Thoracic aorta (tissue), 2 donors: ENCODE results near the gene CABLES1. TPM values are rescaled to one million over a fixed set of nuclear protein-coding genes. Genes with fewer than 3 reads are reported as not detected.

Experiments used
- ATAC-seq: fragments of 150-250 bp; one replicate; pipeline ENCODE4 v1.8.0; 2017; ENCODE audit warnings: low read depth; ENCODE audit not compliant: insufficient number of reproducible peaks, low FRiP score
- DNase-seq: peaks from one replicate; pipeline ENCODE4 v3.0.0-alpha.2; 2020; ENCODE audit warnings: low spot score
- H3K27ac ChIP-seq, 2 donors: fragments of 200-600 bp; sonication (generic); 1 replicate in 1 of 2; 2 replicates in 1 of 2; pipeline ENCODE4 v1.5.1; 2016; ENCODE audit warnings: mild to moderate bottlenecking in 2 of 2, moderate library complexity in 2 of 2
- H3K27me3 ChIP-seq: fragments of 200-600 bp; sonication (generic); replicated peaks from 2 replicates; pipeline ENCODE4 v1.6.0; 2016; ENCODE audit warnings: mild to moderate bottlenecking; ENCODE audit not compliant: insufficient read depth
- H3K36me3 ChIP-seq: fragments of 200-600 bp; sonication (generic); one replicate; pipeline ENCODE4 v1.5.1; 2016
- H3K4me1 ChIP-seq, 2 donors: fragments of 200-600 bp; sonication (generic); 1 replicate in 1 of 2; 2 replicates in 1 of 2; pipeline versions ENCODE4 v1.5.1 to v1.6.0; 2016; ENCODE audit warnings: low read depth in 2 of 2, mild to moderate bottlenecking in 1 of 2; ENCODE audit not compliant: control insufficient read depth in 1 of 2
- H3K4me3 ChIP-seq: fragments of 200-600 bp; sonication (generic); 2 replicates; pipeline ENCODE4 v1.5.1; 2016; ENCODE audit warnings: mild to moderate bottlenecking
- H3K9me3 ChIP-seq: fragments of 200-600 bp; sonication (generic); 2 replicates; pipeline ENCODE4 v1.5.1; 2016
- CTCF ChIP-seq: fragments of 200-600 bp; sonication (generic); IDR thresholded peaks from one replicate; pipeline ENCODE4 v1.5.1; 2019; ENCODE audit warnings: antibody characterized with exemption
- total RNA-seq, 2 donors: library from RNA; depleted of rRNA; stranded (reverse); fragments of >200 nt; gene quantifications; one replicate each; pipeline versions ENCODE4 v1.1.0 to v1.2.3, GENCODE V29; 2016

Gene CABLES1
- total RNA-seq, 2 donors from 2014 or later: 25.7 to 28.7 TPM

GRCh38 chr18:23114171-23114881, 21.0 kb upstream of the CABLES1 start:
- H3K4me1 ChIP-seq: peaks cover 7 to 18% of the 10 kb centered on the region in 2 donors
- no peak overlapping the region for H3K4me3 ChIP-seq
- H3K36me3 ChIP-seq: no peaks in the 10 kb centered on the region
- H3K27me3 ChIP-seq: no peaks in the 10 kb centered on the region
- peak overlapping the region in 1 of 2 donors; percentile 44 for H3K27ac ChIP-seq
- no peaks in the 10 kb centered on the region for H3K9me3 ChIP-seq
- no peak for TF ChIP-seq CTCF
- DNase-seq (no peak), ATAC-seq (no peak)

GRCh38 chr18:23114911-23115310, 20.4 kb upstream of the CABLES1 start:
- H3K27ac ChIP-seq: peak overlapping the region in 1 of 2 donors; percentile 44
- H3K27me3 ChIP-seq: no peaks in the 10 kb centered on the region
- DNase-seq (no peak), ATAC-seq (no peak)
- H3K4me1 ChIP-seq: peaks cover 7 to 18% of the 10 kb centered on the region in 2 donors
- TF ChIP-seq CTCF: no peak
- no peaks in the 10 kb centered on the region for H3K36me3 ChIP-seq
- no peak overlapping the region for H3K4me3 ChIP-seq
- H3K9me3 ChIP-seq: no peaks in the 10 kb centered on the region

- DNase-seq (no peak), ATAC-seq (no peak)
- H3K36me3 ChIP-seq: no peaks in the 10 kb centered on the region
- H3K27ac ChIP-seq: no peak overlapping the region
- H3K4me3 ChIP-seq: no peak overlapping the region
- no peak for TF ChIP-seq CTCF
- H3K4me1 ChIP-seq: peaks cover 7 to 18% of the 10 kb centered on the region in 2 donors
- H3K27me3 ChIP-seq: no peaks in the 10 kb centered on the region
- H3K9me3 ChIP-seq: no peaks in the 10 kb centered on the region
Measured at GRCh38 chr18:23115683-23116096, 19.6 kb upstream of the CABLES1 start.

- no peak for TF ChIP-seq CTCF
- ATAC-seq (no peak), DNase-seq (no peak)
- Histone ChIP-seq H3K36me3 (no peaks in the 10 kb centered on the region), H3K4me3 (no peak overlapping the region), H3K27me3 (no peaks in the 10 kb centered on the region), H3K4me1 (no peaks in the 10 kb centered on the region), H3K9me3 (no peaks in the 10 kb centered on the region), H3K27ac (no peak overlapping the region)
Measured at GRCh38 chr18:23121133-23121532, 14.2 kb upstream of the CABLES1 start.

- no peaks in the 10 kb centered on the region for H3K9me3 ChIP-seq
- no peaks in the 10 kb centered on the region for H3K4me1 ChIP-seq
- no peak for DNase-seq
- H3K27me3 ChIP-seq: no peaks in the 10 kb centered on the region
- no peak overlapping the region for H3K4me3 ChIP-seq
- ATAC-seq: no peak
- no peak overlapping the region for H3K27ac ChIP-seq
- H3K36me3 ChIP-seq: no peaks in the 10 kb centered on the region
- no peak for TF ChIP-seq CTCF
Measured at GRCh38 chr18:23122334-23123229, 12.7 kb upstream of the CABLES1 start.
